ENCODE results near the gene ARSB.

DNA sequence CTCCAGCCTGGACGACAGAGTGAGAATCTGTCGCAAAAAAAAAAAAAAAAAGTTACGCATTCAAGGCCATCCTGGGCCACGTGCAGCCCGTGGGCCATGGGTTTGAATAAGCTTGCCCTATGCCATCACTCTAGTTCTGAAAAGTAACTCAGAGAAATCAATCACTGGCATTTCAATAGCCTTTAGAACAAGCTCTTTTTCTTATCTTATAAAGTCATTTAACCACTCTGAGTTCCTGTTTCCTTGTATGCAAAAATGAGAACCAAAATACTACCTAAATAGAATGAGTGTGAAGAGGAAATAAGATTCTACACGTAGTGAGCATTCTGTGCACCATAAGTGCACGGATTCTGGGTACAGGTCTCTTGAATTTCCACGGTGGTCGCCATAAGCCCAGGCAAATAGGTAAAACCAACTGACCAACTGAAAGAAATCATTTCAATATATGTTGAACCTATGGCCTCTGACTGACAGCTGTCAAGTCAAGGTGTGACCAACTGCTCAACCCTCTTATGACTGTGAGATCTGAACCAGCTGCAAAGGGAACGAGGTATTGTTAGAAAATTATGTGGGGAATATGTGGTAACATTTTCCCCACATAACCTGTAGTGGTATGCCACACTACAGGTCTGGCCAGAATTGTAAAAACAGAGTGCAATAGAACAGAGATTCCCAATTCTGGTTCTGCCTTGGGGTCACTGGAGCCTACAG lies 192.6 kb downstream of the ARSB start:
- TF ChIP-seq POLR2AphosphoS5 (IDR thresholded peaks at IDR 0.05; ENCODE audit: low read depth, low read length) (no peak), TAF1 (IDR thresholded peaks at IDR 0.05; ENCODE audit: borderline replicate concordance, insufficient read depth, low read length) (no peak), REST (IDR thresholded peaks at IDR 0.05; ENCODE audit: insufficient read depth in 1 of 2, low read depth in 2 of 2, low read length in 2 of 2) (no peak)

All from PFSK-1 (cell line).